GM21619 (cell line): ENCODE data around the gene ZDHHC1.

Experiments used
- ATAC-seq: cut with Tn5 transposase; IDR thresholded peaks from one replicate; pipeline ENCODE4 v1.9.1; 2021; ENCODE audit not compliant: unreplicated experiment

The ZDHHC1 gene

GRCh38 chr16:67415872-67416793 is at the start of gene ZDHHC1:
ZDHHC1 (minus strand) TSS chr16:67416477; CDS start chr16:67407775, 8,702 bp downstream.
- ATAC-seq = peak; percentile 79

DNA sequence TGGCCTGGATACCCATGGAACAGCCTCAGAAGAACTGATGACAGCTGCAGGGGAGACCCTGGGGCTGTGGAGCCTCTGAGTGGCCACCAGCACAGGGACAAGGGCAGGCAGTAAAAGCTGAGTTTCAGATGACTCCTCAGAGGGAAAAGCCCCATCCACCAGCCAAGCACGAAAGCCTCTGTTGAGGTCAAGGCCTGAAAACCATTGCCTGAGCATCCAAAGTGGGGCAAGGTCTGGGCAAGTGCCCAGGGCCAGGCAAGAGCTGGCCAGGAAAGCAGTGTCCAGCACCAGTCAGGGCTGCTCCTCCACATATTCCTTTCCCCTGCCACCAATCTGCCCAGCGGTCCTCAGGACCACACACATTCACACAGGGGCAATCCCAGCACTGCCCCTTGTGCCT is 48.3 kb upstream of the ZDHHC1 start:
- ATAC-seq = no peak

DNA sequence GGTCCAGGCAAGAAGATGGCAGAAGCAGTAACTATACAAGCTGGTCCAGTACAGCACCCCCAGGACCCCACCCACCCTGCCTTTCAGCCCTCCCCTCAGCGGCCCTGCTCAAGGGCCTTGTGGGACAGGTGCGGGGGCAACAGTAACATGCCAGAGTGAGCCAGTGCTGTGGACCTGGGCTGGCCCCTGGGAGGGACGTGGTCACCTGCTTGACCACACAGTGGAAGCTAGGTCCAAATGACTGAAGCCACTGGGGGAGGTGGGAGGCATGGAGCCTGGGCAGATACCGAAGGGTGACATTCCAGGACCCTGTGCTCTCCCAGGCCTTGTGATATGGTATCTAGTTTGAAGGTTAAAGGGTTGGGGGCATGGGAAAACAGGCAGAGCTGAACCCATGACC is 47.4 kb upstream of the ZDHHC1 start:
- ATAC-seq = no peak

DNA sequence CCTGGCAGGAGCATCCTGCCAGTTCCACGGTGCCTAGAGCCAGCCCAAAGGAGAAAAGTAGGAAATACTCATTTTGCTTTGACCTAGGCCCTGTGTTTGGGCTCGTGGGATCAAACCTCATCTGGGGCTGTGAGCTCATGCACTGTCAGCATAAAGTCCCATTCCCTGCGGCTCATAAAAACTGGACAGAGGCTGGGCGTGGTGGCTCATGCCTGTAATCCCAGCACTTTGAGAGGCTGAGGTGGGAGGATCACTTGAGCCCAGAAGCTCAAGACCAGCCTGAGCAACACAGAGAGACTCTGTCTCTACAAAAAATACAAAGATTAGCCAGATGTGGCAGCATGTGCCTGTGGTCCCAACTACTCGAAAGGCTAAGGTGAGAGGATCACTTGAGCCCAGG is 46.8 kb upstream of the ZDHHC1 start:
- no peak for ATAC-seq

GRCh38 chr16:67462279-67462655 is 46.0 kb upstream of the ZDHHC1 start:
- ATAC-seq = no peak

DNA sequence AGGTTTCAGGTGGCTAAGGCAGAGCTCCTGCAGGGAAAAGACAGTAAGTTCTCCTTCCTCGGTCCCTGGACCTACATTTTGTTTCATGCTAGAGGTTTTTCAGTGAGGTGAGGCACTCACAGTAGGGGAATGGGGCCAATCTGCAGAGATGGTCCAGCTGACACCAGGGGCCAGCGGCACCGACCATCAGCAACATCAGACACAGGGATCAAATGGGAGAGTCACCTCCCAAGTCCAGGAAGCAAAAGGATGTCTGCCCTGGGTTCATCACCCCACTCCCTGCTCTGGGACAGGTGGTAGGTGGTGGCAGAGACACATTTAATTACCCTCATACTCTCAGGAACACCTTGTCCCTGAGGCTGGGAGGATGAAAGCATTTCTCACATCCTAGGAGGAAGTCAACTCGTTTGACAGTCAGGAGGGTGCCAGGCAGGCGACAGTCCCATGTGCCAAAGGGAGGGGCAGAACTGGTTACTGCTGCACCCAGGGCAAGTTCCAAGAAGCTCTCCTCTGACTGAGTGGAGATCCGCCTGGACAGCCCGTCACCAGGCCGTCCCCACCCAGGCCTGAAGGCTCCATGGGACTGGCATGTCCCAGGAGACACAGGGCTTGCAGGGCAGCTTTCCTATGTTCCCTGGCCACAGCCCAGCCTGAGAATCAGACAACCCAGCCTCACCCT is 45.5 kb upstream of the ZDHHC1 start:
- ATAC-seq = no peak

DNA sequence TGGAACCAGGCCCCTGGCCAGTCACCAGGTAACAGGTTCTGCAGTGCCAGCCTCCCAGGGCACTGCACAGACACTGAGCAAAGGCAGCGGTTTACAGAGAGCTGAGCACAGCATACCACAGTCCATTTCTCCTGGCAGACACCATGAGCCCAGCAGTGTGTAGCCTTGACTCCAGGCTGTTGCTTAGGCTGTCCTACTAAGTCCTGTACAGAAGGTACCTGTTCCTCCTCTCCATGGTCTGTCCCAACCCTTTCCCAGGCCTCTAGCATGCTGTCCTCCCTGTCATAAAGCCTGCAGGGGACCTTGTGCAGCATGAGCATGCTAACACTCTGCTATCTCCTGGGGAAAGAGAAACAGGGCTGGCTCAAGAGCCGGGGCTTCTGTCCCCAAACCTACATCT is 44.7 kb upstream of the ZDHHC1 start:
- ATAC-seq = no peak

- ATAC-seq = no peak
Observed at GRCh38 chr16:67460168-67460567, 43.9 kb upstream of the ZDHHC1 start.

GRCh38 chr16:67459861-67460150 is 43.5 kb upstream of the ZDHHC1 start:
- ATAC-seq = no peak

DNA sequence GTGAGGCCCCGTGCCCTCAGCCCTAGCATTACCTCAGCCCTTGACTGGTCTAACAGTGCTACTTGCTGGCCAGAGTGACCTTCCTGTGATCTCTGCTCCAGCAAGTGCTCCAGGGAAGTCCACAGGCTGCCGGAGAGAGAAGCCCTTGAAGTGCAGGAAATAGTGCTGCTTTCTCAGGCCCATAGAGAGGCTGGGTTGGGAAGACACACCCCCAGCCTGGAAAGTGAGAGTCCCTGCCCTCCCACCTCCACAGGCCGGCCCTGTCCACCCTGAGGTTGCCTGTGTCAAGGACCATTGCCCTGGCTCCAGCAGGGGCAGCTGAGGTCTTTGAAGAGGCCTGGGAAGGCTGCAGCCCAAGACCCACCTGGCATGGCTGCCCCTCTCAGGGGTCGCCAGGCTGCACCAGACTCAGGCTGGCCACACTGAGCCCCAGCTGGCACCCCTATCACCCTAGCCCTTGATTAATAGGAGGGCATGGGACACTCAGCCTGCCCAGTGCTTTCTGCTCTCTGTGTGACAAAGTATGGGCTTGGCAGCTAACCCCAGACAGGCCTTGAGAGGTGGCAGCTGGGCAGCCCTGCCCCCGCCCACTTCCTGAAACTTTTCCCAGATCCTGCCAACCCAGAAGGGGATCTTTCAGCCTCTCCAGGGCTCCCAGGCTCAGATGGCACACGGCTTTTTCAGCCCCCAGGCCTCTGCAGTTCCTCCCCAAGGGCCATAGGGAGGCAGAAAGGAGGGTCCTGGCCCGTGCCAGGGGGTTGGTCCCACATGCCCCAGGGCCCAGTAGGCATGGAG is 43.0 kb upstream of the ZDHHC1 start:
- no peak for ATAC-seq

- ATAC-seq = no peak
Observed at GRCh38 chr16:67458121-67458641, 41.9 kb upstream of the ZDHHC1 start.

DNA sequence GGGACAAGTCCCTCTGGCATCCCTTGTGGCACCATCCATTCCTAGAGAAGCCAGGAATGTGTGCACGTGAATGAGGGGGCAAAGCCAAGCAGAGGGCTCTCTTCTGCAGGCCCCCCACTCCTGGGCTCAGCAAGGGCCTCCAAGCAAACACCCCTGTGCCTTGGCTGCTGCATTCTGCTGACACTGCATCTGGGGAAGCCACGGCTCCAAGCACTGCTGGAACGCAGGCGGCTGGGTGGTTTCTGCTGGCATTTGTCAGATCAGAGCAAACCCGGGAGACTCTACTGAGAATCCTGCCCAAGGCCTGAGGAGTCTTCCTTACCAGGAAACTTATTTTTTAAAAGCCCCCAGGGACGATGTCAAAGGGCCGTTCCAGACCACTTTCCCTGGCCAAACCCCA is 41.3 kb upstream of the ZDHHC1 start:
- ATAC-seq = no peak

- no peak for ATAC-seq
Observed at GRCh38 chr16:67456391-67457081, 40.3 kb upstream of the ZDHHC1 start.

DNA sequence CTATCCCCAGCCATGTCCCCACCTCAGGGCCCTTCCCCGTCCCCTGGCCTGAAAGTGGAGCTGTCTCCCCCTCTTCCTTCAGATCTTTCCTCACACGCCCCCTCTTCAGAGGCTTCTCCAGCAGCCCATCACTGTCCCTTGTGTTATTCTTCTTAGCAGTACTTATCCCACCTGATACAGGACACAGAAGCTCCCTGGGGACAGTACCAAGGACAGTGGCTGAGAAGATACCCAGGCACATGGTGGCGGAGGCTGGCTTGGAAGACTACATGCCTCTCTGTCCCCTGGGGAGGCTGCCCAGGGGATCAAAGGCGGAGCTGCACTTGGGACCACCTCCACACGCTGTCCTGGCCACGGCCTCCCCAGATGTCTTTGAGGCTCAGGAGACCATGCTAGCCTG is 38.6 kb upstream of the ZDHHC1 start:
- ATAC-seq = no peak

DNA sequence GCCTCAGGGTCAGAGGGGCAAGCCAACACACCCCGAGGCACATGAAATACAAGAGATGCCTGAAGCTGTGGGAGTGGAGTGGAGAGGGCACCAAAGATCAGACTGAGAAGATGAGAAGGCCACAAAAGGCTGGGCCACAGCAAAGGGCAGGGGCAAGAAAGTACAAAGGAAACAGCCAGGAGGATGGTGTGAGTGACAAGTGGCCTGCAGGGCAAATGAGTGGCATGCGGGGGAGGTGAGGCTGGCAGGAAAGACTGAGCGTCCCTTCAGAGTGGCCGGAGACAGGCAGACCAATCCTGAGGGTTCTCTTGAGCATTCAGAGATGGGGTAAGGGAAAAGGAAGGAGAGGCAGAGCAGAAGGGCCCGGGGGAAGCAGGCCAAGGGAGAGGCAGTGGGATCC is 37.8 kb upstream of the ZDHHC1 start:
- no peak for ATAC-seq

DNA sequence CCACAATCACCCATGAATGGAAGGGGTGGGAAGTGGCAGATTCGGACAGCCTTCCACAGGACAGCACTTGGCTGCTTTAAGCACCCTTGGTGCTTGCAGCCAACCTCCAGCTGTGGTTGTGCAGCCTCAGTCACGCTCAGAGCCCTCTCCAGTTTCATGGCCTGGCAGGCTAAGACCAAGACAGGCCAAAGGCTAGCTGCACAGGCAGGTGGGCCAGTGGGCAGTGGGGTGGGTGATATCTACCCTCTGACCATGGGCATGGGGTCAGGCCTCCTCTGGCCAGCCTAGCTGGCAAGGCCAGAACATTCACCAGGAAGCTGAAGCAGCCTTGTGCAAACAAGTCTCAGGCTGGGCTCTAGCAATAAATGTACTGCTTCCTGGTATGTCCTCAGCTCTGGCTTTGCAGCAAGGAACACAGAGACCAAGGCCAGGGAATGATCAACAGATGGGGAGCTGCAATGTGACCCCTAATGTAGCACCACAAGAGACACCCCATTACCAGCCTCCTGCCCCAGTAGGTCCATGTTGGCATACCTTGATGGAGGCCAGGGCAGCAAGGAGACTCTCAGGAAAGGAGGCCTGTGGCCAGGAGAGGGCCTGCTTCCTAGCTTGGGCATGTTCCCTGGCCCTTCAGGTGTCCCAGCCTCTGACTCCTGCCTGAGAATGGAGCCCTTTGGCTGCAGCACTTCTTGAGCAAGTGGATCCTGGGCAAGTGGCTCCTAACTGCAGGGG is 35.6 kb upstream of the ZDHHC1 start:
- no peak for ATAC-seq

DNA sequence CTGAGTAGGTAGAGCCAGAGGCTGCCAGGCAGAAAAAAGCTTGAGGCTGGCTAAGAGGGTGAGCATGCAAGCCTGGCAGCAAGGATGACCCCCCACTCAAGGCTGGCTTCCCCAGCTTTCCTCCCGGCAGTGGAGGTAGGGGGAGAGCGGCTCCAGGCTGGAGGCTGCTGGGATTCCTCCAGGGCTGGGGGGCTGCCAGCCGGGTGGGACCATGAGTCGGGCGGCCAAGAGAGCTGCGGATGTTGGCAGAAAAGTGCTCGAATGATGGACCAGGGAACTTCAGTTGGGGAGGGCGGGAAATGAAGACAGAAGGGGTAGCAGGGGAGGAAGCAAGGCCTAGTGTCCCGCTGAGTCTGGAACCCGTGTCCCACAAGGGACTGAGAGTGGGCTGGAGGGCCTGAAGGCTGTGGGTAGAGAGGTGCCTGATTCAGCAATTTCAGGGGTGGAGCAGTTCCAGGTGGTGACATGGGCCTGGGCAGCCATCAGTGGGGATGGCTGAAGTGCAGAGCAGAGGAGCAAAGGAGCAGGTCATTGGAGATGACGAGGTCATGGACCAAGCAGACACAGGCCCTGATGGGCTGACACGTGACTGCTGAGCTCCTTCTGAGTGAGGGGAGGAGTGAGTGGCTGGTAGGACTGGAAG is 34.9 kb upstream of the ZDHHC1 start:
- ATAC-seq = no peak

DNA sequence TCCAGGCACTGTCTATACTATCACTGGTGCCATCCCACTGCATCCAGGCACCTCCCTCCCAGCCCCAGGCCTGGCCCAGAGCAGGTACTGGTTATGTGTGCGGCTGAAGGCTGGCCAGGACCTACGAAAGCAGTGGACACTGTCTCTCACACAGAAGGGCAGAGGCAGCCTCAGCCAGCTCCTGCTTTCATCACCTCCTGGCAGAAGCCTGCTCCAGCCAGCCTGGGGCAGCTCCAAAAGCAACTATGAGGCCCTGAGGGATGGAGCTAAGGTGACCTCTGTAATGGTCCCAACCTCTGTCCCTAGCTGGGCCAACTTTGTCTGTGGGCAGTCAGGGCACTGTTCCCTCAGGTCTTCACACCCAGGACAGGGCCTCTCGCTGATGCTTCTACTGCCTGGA is 33.5 kb upstream of the ZDHHC1 start:
- ATAC-seq = no peak

GRCh38 chr16:67449336-67449735 is 33.1 kb upstream of the ZDHHC1 start:
- no peak for ATAC-seq

- no peak for ATAC-seq
Observed at GRCh38 chr16:67448580-67448979, 32.3 kb upstream of the ZDHHC1 start.
